IPS-NIHi7 (cell line): ENCODE data around the gene DCAF5.
"Not testable (repeated sequence)": the region's sequence is repeated elsewhere in the genome, so short reads cannot be mapped to it uniquely, and the experiment has no call there.

Experiments used
- DNase-seq: peaks from one replicate; pipeline ENCODE4 v3.0.0; 2012; ENCODE audit warnings: mixed read lengths; ENCODE audit errors: extremely low spot score

DCAF5 gene

DNA sequence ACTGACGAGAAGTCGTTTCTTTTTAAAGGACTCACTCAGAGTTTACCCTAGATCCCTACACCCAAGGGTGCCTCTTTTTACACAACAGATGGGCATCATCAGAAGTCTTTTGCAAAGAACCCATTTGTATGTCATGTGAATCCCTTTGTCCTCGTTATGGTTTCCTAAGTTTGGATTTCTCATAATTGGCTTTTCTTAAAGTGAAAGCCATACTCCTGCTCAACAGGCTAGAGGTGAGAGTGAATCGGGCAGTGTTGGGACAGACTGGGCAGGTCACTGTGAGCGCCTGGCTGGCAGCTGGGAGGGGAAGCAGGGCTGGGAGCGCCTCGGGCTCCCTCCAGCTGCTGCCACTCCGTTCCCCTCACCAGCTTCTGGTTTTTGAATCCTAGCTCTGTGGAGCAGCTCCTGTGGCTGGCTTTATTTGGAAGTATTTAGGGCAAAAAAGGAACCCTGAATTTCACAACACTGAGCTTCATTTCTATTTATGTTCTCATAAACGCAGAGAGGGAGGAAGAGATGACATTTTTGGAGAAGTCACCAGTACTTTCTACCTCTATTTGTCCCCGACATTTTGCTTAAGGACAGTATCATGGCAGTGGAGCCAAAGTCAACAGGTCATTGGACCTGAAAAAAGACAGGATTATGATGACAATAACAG, 110.0 kb downstream of the DCAF5 start:
- no peak for DNase-seq

DNA sequence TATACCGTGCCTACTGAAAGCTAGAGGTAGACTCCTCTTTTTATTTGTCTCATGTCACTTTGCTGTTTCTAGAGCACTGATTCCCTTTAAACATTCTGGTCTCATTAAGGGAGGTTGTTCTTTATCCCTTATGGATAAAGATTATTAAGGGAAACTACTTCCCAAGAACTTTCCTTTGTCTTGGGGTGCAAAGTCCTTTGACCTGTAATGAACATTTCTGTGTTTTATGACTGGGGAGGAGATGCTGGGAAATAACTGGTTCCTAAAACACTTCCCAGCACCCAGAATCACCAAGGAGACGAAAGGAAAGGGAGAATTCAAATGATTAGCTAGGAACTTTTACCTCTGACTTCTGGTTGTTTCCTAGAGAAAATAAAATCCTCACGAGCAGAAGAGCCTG, 110.6 kb downstream of the DCAF5 start:
- DNase-seq: no peak

GRCh38 chr14:69041783-69042182, 111.1 kb downstream of the DCAF5 start:
- no peak for DNase-seq

DNA sequence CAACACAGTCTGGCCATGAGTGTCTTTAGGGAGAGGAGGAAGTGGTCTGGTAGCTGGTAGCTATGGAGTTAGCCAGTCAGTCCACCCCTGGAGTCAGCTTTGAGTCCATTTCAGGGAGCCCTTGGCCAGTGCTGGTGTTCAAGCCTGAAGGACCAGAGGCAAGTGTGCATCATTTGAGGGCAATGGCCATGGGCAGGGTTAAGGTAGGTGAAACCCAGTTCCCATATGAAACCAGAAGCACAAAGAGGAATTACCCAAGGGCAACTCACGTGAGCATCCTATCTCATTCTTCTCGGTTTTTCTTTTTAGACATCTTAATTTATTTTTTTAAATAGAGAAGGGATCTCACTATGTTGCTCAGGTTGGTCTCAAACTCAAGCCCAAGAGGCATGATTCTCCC, 112.6 kb downstream of the DCAF5 start:
- no peak for DNase-seq

DNA sequence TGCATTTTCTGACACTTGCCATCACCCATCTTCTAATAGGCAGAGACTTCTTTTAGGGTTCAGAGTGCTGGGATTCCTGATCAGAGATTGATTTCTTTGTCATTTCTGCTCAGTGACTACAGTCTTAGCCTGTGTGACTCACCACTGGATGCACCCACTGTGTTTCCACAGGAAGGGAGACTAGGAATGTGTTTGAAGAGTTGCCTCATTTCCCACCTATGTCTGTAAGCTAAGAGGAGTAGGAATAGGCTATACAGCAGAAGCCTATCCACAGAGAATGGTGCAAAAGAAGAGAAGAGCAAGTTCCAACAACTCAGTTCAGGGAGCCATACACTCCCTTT, 113.7 kb downstream of the DCAF5 start:
- DNase-seq: no peak

- DNase-seq: no peak
Measured at GRCh38 chr14:69038455-69039287, 114.2 kb downstream of the DCAF5 start.

GRCh38 chr14:69037790-69038454, 115.0 kb downstream of the DCAF5 start:
- DNase-seq: peak; percentile 76

DNA sequence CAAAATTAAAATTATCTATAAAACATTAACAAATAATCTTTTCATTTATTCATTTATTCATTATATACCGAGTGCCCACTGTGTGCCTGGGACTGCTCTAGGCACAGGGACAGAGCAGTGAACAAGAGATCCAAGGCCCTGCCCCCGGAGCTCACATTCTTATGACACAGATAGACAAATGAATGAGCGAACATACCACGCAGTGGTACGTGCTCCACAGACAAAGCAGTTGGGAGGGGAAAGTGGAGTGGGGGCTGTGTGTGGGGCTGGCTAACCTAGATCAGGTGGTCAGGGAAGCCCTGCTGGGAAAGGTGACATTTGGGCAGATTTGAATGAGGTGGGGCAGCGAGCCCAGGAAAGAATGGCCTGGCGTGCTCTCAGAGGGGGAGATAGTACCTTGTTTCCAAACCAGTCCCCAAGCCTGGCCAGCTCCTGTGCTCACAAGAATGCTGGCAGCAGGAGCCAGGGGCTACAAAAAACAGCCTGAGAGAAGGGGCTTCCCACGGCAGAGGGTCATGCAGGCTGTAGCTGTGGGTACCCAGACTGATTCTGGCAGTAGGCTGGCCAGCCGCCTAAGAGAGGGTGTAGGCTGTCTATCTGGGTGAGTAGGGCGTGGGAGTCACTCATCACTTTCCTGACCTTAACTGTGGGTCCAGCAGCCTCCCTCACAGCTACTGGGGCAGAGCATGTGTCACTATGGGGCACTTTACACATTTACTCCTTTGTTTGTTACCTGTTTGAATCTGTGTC, 116.0 kb downstream of the DCAF5 start:
- no peak for DNase-seq

DNA sequence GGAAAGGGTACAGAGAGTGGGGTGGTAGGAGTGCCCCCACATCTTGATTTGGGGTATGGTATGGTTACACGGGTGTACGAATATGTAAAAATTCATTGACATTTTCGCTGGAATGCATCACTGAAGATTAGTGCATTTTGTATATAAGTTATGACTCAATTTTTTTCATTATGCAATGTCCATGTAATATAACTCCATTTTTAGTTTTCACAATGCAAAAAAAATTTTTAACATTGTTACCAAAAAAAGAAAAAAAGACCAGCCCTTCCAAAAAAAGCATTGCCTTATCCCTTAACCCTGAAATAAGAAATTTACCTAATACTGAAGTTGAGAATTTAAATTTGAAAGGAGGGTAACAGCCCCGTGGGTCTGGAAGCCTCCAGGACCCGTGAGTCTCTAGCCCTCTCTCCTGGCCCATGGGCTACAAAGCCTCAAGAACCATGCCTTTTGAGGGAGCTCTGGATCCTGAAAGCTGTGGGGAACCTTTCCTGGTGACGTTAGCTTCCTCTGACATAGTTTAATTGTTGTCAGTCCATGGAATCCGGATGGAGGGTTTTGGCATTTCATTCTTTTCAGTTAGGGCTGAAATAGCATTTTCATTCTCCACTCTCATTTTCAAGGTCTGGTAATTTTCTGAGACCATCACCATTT, 118.2 kb downstream of the DCAF5 start:
- no peak for DNase-seq

DNA sequence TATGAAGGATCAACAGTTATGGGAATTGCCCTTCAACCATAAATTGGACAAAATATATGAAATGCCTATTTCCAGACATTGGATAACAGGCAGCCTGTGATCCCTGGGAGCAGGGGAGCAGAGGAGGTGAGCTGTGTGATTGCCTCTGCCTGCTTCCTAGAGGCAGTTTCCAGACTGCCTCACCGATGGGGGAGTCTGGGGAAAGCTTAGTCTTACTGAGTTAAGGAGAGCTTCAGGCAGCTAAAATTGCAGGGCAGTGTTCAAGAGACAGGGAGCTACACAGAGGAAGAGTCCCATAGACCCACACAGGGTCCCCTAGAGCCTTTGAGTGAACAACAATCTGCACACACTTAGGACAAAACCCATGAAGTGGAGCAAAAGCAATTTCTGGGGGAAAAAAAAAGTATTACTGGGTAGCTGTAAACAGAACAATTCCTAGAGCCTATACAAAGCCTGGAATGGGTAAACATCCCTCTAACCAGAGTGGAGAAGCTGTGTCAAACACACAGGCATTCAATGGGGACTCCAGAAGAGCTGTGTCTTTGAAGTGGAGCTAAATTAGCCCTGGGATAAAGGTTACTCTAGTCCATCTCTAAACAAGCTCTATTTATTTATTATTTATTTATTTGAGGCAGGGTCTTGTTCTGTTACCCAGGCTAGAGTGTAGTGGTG, 125.5 kb downstream of the DCAF5 start:
- DNase-seq: no peak

- DNase-seq: no peak
Measured at GRCh38 chr14:69023035-69023434, 129.9 kb downstream of the DCAF5 start.

DNA sequence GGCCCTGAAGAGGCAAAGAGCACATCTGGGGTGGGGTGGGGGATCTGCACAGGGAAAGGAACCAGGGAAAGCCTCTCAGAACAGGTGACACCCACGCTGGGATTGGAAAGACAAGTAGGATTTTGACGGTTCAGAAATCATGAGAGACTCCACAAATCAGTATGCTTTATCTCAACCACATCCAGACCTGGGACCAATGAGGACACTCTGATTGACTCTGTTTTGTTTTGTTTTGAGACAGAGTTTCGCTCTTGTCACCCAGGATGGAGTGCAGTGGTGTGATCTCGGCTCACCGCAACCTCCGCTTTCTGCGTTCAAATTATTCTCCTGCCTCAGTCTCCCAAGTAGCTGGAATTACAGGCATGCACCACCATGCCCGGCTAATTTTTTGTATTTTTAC, 130.8 kb downstream of the DCAF5 start:
- DNase-seq: not testable (repeated sequence)

- peak; percentile 39 for DNase-seq
Measured at GRCh38 chr14:69017706-69018105, 135.2 kb downstream of the DCAF5 start.

GRCh38 chr14:69014829-69015259, 138.1 kb downstream of the DCAF5 start:
- DNase-seq: no peak

DNA sequence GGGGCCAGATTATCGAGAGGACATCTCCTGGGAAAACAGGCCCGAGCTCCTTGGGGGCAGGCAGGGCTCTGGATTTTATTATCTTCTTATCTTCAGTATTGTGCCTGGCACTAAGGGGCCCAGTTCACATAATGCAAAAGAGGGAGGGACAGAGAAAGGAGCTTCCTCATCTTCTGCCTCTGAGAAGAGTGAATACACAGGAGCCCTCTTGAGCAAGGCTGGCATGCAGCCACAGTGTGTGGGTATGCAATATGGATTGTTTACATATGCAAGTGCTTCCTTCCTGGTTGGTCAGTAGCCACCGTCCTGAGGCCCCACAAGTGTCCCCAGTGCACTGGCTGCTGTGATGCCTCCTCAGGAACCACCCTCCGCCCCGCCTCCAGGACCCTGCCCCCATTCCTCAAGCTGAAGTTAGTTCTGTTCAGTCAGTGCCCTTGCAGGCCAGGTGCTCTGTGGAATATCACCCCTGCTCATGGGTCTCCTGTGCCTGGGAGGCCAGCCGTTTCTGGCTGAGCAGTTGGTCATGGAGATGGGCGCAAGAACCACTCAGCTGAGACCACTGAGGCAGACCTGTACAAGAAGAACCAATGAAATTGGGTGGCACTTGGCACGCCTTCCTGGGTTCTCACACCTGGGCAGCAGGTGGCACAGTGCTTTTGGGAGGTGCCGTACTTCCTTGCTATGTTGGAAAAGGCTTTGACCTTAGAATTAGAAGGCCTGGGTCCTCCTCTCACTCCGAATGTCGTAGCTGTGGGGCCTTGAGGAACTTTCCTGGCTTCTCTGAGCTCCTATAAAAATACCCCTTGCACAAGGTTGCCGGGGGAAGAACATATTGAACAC, 138.8 kb downstream of the DCAF5 start:
- DNase-seq: peak; percentile 70

DNA sequence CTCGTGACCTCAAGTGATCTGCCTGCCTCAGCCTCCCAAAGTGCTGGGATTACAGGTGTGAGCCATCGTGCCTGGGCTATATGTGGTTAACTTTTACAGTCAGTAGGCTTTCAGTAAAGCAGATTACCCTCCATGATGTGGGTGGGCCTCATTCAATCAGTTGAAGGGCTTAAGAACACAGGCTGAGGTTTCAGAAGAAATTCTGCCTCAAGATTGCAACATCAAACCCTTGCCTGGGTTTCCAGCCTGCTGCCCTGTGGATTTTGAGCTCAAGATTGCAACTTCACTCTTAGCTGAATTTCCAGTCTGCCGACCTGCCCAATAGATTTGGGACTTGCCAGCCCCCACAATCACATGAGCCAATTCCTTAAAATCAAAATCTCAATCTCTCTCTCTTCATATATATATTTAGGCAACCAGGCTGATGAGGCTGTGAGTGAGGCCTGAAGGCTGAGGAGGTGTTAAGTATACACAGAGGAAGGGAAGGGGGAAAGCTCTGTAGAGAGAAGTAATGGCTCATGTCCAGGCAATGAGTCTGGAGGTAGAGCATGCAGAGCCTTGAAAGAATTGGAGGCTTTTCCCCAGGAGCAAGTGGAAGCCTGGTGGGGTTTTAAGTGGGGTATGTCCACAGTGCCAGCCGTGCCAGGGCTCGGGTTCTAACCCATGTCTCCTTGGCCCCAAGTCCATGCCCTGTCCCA, 140.5 kb downstream of the DCAF5 start:
- DNase-seq: no peak

GRCh38 chr14:69010648-69011047, 142.3 kb downstream of the DCAF5 start:
- no peak for DNase-seq

DNA sequence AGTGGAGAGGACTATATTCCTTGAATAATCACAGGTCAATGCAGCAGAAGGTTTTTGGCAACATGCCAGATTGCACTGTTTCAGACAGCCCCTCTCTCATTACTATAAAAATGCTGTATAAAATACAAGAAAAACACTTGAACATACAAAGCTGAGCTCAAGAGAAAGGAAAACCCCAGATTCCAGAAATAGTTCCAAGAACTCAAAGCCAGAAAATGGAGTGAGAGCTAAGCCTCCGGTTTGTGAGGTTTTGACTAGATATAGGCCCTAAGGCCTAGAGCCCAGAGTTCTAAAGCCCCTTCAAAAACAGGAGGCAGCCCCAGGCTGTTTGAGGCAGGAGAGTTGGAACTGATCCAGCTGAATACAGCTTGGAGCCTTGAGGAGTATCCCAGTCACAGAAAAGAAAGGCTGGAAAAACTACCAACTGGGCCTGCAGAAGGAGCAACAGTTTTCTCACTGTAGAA, 144.5 kb downstream of the DCAF5 start:
- DNase-seq: no peak

GRCh38 chr14:69006346-69006745, 146.6 kb downstream of the DCAF5 start:
- DNase-seq: no peak
